HepG2 (cell line): Measurements from ENCODE around the gene TEX12. TPM values are rescaled to one million over a fixed set of nuclear protein-coding genes. Genes with fewer than 3 reads are reported as not detected.
A peak's percentile ranks its signal among the peaks of the same experiment; 100 is the strongest.

ENCODE experiments used
- AHDC1 ChIP-seq: sonication (generic); formaldehyde crosslinking; IDR thresholded peaks from 2 replicates; pipeline ENCODE4 v1.5.1; 2020; ENCODE audit warnings: mild to moderate bottlenecking, missing genetic modification reagents, borderline replicate concordance
- ATF1 ChIP-seq: IDR thresholded peaks from 2 replicates; pipeline ENCODE4 v1.6.1; 2016; ENCODE audit warnings: mild to moderate bottlenecking, control low read depth
- ATRX ChIP-seq: sonication (generic); formaldehyde crosslinking; IDR thresholded peaks from 2 replicates; pipeline ENCODE4 v1.4.0; 2020; ENCODE audit warnings: missing genetic modification reagents, borderline replicate concordance
- BCL6 ChIP-seq: IDR thresholded peaks from 2 replicates; pipeline ENCODE4 v1.6.1; 2016; ENCODE audit warnings: missing genetic modification reagents, missing compliant biosample characterization
- CEBPB ChIP-seq: IDR thresholded peaks from 2 replicates; pipeline ENCODE4 v1.6.1; 2011; ENCODE audit warnings: low read depth, low read length, improper control_type of control experiment, borderline replicate concordance
- CHD2 ChIP-seq: IDR thresholded peaks from 2 replicates; pipeline ENCODE4 v1.6.1; 2011; ENCODE audit warnings: low read depth, low read length, improper control_type of control experiment
- EHMT2 ChIP-seq: fragments of 200-600 bp; sonication (generic); IDR thresholded peaks from 2 replicates; pipeline ENCODE4 v1.7.0; 2017; ENCODE audit warnings: antibody characterized with exemption, low read depth, low read length, borderline replicate concordance
- FOSL2 ChIP-seq: sonication (generic); formaldehyde crosslinking; IDR thresholded peaks from 2 replicates; pipeline ENCODE4 v1.4.0; 2020; ENCODE audit warnings: missing genetic modification reagents
- HDAC2 ChIP-seq: sonication (generic); formaldehyde crosslinking; IDR thresholded peaks from 2 replicates; pipeline ENCODE4 v1.4.0; 2020; ENCODE audit warnings: missing genetic modification reagents
- HMG20A ChIP-seq: IDR thresholded peaks from 2 replicates; pipeline ENCODE4 v1.6.1; 2016; ENCODE audit warnings: borderline replicate concordance
- IRF2 ChIP-seq: IDR thresholded peaks from 2 replicates; pipeline ENCODE4 v1.6.1; 2018; ENCODE audit warnings: missing genetic modification reagents, missing compliant biosample characterization
- KAT8 ChIP-seq: IDR thresholded peaks from 2 replicates; pipeline ENCODE4 v1.6.1; 2016; ENCODE audit warnings: missing genetic modification reagents, missing compliant biosample characterization
- LCORL ChIP-seq, 2 experiments: fragments of 450-650 bp in 1 of 2; sonication (generic) in 1 of 2; formaldehyde crosslinking in 1 of 2; IDR thresholded peaks; 2 replicates each; pipeline versions ENCODE4 v1.5.0 to v1.6.1; 2017 to 2020; ENCODE audit warnings: antibody characterized with exemption in 1 of 2, missing genetic modification reagents in 1 of 2
- MIER2 ChIP-seq: IDR thresholded peaks from 2 replicates; pipeline ENCODE4 v1.6.1; 2016; ENCODE audit warnings: missing biosample characterization, missing genetic modification reagents
- MLX ChIP-seq: IDR thresholded peaks from 2 replicates; pipeline ENCODE4 v1.6.1; 2016
- NFIB ChIP-seq: sonication (generic); formaldehyde crosslinking; IDR thresholded peaks from 2 replicates; pipeline ENCODE4 v1.9.0; 2021; ENCODE audit warnings: missing genetic modification reagents, mild to moderate bottlenecking, borderline replicate concordance
- SAP130 ChIP-seq: IDR thresholded peaks from 2 replicates; pipeline ENCODE4 v1.6.1; 2016; ENCODE audit warnings: low read depth
- SCMH1 ChIP-seq: sonication (generic); formaldehyde crosslinking; IDR thresholded peaks from 2 replicates; pipeline ENCODE4 v1.9.0; 2021; ENCODE audit warnings: missing genetic modification reagents, mild to moderate bottlenecking, borderline replicate concordance
- TEF ChIP-seq: sonication (generic); formaldehyde crosslinking; IDR thresholded peaks from 2 replicates; pipeline ENCODE4 v1.5.0; 2020; ENCODE audit warnings: missing genetic modification reagents
- ZBTB7B ChIP-seq: sonication (generic); formaldehyde crosslinking; IDR thresholded peaks from 2 replicates; pipeline ENCODE4 v1.4.0; 2020; ENCODE audit warnings: missing genetic modification reagents
- ZFX ChIP-seq: sonication (generic); formaldehyde crosslinking; IDR thresholded peaks from 2 replicates; pipeline ENCODE4 v1.4.0; 2020; ENCODE audit warnings: mild to moderate bottlenecking, low read depth, missing genetic modification reagents, moderate library complexity
- ZNF34 ChIP-seq: sonication (generic); formaldehyde crosslinking; IDR thresholded peaks from 2 replicates; pipeline ENCODE4 v1.4.0; 2020; ENCODE audit warnings: mild to moderate bottlenecking, missing genetic modification reagents, borderline replicate concordance
- ZNF503 ChIP-seq: sonication (generic); formaldehyde crosslinking; IDR thresholded peaks from 2 replicates; pipeline ENCODE4 v1.4.0; 2020; ENCODE audit warnings: missing genetic modification reagents
- ZNF616 ChIP-seq: sonication (generic); formaldehyde crosslinking; IDR thresholded peaks from 2 replicates; pipeline ENCODE4 v1.5.0; 2020; ENCODE audit warnings: low read depth, mild to moderate bottlenecking, missing genetic modification reagents
- polyA plus RNA-seq, 8 experiments: library from polyadenylated mRNA; depleted of rRNA in 3 of 8; stranded (reverse) in 7 of 8; unstranded in 1 of 8; fragments of >200 nt; fragmentation: Illumina TruSeq in 4 of 8; extraction: Trizol in 4 of 8; gene quantifications; 2 replicates each; pipeline versions ENCODE4 v1.2.1 to v1.2.3, GENCODE V29; 2011 to 2016; ENCODE audit warnings: low read depth in 4 of 8, missing spikeins in 1 of 8, mixed read lengths in 1 of 8; ENCODE audit not compliant: insufficient read depth in 1 of 8
- total RNA-seq, 5 experiments: library from RNA; depleted of rRNA; stranded (reverse); fragments of >200 nt; fragmentation: Illumina TruSeq; extraction: Trizol; gene quantifications; 2 replicates each; pipeline ENCODE4 v1.2.3, GENCODE V29; 2016; ENCODE audit warnings: low read depth in 1 of 5

TEX12 gene
- total and polyA plus RNA-seq, 2 of the 13 experiments (the other 11 are each of a cell fraction or from before 2014, with no cell fraction given) = not detected

DNA sequence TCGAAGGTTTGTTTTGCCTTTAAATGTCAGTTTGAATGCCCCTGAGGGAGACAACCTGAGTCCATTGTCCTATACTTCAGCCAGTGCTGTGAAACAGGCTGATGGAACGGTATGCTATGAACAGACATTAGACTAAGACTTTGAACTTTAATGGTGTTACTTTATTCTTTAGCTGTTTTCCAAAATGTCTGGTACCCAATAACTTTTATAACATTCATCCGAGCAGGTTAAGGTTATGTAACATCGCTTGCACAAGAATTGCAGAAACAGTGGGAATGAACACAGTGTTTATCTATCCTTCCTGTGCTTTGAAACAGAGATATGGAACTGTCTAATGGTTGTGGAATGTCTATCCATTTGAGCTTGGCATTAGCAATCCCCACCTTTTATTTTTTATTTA lies 46.6 kb downstream of the TEX12 start (continued):
- no peak for TF ChIP-seq MLX (CRISPR knock-in tag)
- TF ChIP-seq EHMT2 = no peak
- TF ChIP-seq BCL6 (CRISPR knock-in tag) = 0 out of 2 replicates have a peak, but pooled peaks have one; percentile 33
- TF ChIP-seq IRF2 = peak; percentile 45; the same call in 1 of the 2 replicates
- peak; percentile 79 for TF ChIP-seq CEBPB
- TF ChIP-seq FOSL2 (CRISPR knock-in tag) = peak; percentile 62
- no peak for TF ChIP-seq CHD2
- TF ChIP-seq SCMH1 = no peak
- peak; percentile 33; the same call in 1 of the 2 replicates for TF ChIP-seq SAP130
- no peak for TF ChIP-seq ATF1 (CRISPR knock-in tag)
- 0 out of 2 replicates have a peak, but pooled peaks have one; percentile 21 for TF ChIP-seq KAT8
- TF ChIP-seq ATRX (CRISPR knock-in tag) = no peak
- peak; percentile 53; the same call in 1 of the 2 replicates for TF ChIP-seq AHDC1 (CRISPR knock-in tag)
- TF ChIP-seq LCORL (IDR thresholded peaks at IDR 0.05) = no peak
- TF ChIP-seq LCORL (CRISPR knock-in tag; IDR thresholded peaks at IDR 0.05) = no peak
- TF ChIP-seq ZNF503 (CRISPR knock-in tag) = no peak
- no peak for TF ChIP-seq NFIB (CRISPR knock-in tag)
- no peak for TF ChIP-seq ZFX (CRISPR knock-in tag)
- TF ChIP-seq MIER2 = no peak
- no peak for TF ChIP-seq ZNF34
- TF ChIP-seq HDAC2 = 0 out of 2 replicates have a peak, but pooled peaks have one; percentile 30
- peak; percentile 87; the same call in 1 of the 2 replicates for TF ChIP-seq TEF (CRISPR knock-in tag)
- TF ChIP-seq ZNF616 = no peak
- TF ChIP-seq ZBTB7B (CRISPR knock-in tag) = no peak
- no peak for TF ChIP-seq HMG20A (CRISPR knock-in tag)
